WI38 (cell line): Measurements from ENCODE around the gene ATP12A.

Experiments
- H3K4me3 ChIP-seq: 2 replicates; pipeline ENCODE4 v1.5.1; 2011; ENCODE audit warnings: low read depth, mild to moderate bottlenecking, control low read depth, low read length
- TF ChIP-seq, protein P1 (sequence below): IDR thresholded peaks from 2 replicates; pipeline ENCODE4 v1.5.1; 2012; ENCODE audit warnings: low read depth, mild to moderate bottlenecking, control low read depth, low read length

The ATP12A gene

DNA sequence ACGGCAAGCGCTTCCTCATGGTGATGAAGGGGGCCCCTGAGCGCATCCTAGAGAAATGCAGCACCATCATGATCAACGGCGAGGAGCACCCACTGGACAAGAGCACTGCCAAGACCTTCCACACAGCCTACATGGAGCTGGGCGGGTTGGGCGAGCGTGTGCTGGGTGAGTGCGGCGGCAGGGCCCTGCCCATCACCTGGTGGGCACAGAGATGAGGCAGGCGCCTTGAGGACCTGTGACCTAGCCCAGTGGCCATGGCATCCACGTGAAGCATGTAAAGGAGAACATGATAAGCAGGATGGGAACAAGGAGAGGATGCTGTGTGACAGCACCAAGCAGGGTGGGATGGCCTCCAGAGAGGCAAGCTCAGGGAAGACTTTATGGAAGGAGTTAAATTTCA, 18.5 kb downstream of the ATP12A start:
- H3K4me3 ChIP-seq: no peak overlapping the region
- TF ChIP-seq, protein P1, sequence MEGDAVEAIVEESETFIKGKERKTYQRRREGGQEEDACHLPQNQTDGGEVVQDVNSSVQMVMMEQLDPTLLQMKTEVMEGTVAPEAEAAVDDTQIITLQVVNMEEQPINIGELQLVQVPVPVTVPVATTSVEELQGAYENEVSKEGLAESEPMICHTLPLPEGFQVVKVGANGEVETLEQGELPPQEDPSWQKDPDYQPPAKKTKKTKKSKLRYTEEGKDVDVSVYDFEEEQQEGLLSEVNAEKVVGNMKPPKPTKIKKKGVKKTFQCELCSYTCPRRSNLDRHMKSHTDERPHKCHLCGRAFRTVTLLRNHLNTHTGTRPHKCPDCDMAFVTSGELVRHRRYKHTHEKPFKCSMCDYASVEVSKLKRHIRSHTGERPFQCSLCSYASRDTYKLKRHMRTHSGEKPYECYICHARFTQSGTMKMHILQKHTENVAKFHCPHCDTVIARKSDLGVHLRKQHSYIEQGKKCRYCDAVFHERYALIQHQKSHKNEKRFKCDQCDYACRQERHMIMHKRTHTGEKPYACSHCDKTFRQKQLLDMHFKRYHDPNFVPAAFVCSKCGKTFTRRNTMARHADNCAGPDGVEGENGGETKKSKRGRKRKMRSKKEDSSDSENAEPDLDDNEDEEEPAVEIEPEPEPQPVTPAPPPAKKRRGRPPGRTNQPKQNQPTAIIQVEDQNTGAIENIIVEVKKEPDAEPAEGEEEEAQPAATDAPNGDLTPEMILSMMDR: no peak

DNA sequence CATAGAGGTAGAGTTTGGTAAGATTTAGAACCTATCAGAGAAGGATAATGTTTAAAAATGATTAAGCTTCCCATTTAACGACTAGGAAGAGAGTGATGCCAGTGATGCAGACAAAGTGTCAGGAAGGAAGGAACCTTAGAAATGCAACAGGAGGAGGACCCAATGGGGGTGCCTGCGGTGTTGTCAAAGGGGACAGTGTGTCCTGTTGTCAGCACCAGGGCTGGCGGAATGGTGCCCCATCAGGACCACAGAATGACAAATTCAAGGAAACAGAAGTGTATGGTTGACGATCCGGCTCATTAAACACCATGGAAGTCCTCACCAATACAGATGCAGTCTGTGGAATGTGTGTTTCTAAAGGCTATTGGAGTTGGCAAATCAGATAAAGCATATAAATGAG, 19.3 kb downstream of the ATP12A start:
- no peak overlapping the region for H3K4me3 ChIP-seq
- TF ChIP-seq, protein P1: no peak

DNA sequence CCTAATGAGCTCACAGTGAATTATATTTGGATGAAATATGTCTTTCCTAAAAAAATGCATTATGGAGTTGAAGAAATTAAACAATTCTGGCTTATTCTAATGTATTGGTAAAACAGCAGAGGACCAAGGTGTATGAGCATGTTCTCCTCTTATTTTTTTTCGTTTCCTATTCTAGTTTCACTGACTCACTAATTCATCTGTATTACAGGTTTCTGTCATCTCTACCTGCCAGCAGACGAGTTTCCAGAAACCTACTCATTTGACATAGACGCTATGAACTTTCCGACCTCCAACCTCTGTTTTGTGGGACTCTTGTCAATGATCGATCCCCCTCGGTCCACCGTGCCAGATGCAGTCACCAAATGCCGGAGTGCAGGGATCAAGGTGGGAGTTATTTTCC, 20.3 kb downstream of the ATP12A start:
- no peak overlapping the region for H3K4me3 ChIP-seq
- TF ChIP-seq, protein P1: no peak

DNA sequence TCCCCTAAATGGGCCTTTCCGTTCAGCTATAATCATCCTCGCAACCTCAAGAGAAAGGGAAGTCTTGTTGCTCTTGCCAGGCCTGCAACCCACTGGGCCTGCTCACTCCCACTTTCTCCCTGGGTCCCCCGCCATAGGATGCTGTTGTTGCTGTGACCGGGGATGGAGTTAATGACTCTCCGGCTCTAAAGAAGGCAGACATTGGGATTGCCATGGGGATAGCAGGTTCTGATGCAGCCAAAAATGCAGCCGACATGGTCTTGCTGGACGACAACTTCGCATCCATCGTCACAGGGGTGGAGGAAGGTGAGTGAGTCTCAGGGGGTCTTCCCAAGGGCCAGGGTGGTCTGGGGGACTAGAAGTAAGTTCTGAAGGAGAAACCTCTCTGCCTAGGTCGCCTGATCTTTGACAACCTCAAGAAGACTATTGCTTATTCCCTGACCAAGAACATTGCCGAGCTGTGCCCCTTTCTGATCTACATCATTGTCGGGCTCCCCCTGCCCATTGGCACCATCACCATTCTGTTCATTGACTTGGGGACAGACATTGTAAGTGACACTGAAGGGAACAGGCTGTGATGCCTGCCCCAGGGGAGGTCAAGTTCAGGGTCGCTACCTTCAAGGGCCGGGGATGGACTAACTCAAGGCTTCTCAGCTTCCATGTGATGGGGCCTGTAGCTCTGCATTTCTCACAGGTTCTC, 26.8 kb downstream of the ATP12A start:
- TF ChIP-seq, protein P1: no peak
- H3K4me3 ChIP-seq: no peak overlapping the region

DNA sequence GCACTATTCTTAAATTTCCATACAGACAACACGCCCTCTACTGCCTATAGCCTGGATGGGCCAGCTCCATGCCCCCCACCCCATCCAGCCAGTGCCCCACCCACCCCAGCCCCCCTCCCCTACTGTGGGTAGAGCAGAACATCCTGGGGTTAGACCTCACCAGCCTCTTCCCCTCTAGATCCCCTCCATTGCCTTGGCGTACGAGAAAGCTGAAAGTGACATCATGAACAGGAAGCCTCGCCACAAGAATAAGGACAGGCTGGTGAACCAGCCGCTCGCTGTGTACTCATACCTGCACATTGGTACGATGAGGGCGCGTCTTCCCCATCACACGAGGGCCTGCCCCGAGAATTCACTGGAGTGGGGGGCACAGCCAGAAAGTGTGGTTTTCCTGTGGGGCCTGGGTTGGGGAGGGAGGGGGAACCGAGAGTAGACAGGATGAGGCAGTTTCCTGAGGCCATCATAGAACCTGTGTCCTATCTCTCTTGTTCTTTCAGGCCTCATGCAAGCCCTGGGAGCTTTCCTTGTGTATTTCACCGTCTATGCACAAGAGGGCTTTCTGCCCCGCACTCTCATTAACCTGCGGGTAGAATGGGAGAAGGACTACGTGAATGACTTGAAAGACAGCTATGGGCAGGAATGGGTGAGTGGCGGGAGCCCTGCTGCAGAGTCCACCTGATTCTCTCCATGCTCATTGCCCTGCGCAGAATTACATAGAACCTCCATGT, 29.1 kb downstream of the ATP12A start:
- TF ChIP-seq, protein P1: no peak
- H3K4me3 ChIP-seq: no peak overlapping the region

DNA sequence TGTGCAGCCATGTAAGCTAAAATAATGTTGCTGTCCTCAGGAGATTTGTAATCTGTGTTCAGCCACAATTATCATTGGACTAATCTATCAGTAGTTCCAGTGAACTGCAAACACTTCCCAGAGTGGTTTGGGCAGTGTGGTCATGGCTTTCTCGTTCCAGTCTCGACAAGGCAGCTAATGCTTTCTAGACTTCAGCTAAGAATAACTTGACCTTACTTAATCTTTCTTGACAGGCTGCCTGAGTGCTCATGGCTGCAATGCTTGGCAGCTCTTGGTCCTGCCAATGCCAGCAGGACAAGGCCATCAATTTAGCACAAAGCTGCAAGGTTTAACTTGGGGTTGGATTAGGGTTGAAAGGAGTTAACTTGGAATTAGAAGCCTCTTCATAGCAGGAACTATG, 32.8 kb downstream of the ATP12A start:
- TF ChIP-seq, protein P1: no peak
- no peak overlapping the region for H3K4me3 ChIP-seq

DNA sequence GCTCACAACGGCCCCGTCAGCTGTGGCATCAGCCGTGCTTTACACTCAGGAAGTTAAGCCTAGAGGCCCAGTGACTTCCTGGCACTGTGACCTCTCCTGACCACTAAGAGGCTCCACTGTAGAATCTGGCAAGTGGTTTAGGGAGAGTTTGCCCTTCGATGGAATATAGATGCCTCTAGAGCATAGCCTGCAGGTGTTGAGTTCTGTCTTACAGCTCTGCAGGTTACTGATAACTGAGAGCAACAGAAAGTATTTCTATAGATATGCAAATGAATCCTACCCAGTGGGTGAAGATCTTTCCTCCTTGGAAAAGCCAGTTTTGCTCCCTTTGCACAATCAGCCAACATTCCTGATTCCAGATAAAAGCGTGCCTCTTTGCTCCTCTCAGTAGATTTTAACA, 35.8 kb downstream of the ATP12A start:
- TF ChIP-seq, protein P1: no peak
- H3K4me3 ChIP-seq: no peak overlapping the region
